Type B pancreatic cell (in vitro differentiated cells): ENCODE results near the gene PDE8A. TPM values are rescaled to one million over a fixed set of nuclear protein-coding genes. Genes with fewer than 3 reads are reported as not detected.

ENCODE experiments used
- DNase-seq: peaks from one replicate; pipeline ENCODE4 v3.0.0; 2021; ENCODE audit warnings: mixed read lengths; ENCODE audit not compliant: unreplicated experiment; ENCODE audit errors: extremely low spot score
- H3K27ac Mint-ChIP-seq: 2 replicates; pipeline ENCODE4 v1.8.0; 2021; ENCODE audit warnings: mild to moderate bottlenecking, mixed read lengths
- H3K27me3 Mint-ChIP-seq: 2 replicates; pipeline ENCODE4 v1.8.0; 2021; ENCODE audit warnings: mixed read lengths
- H3K36me3 Mint-ChIP-seq: 2 replicates; pipeline ENCODE4 v1.8.0; 2021; ENCODE audit warnings: mixed read lengths
- H3K4me1 Mint-ChIP-seq: one replicate; pipeline ENCODE4 v1.8.0; 2021; ENCODE audit warnings: mixed read lengths; ENCODE audit not compliant: unreplicated experiment
- H3K4me3 Mint-ChIP-seq: 2 replicates; pipeline ENCODE4 v1.8.0; 2021; ENCODE audit warnings: mild to moderate bottlenecking, mixed read lengths
- H3K9me3 Mint-ChIP-seq: 2 replicates; pipeline ENCODE4 v1.8.0; 2021; ENCODE audit warnings: mixed read lengths
- CTCF ChIP-seq: fragments of 200-600 bp; sonication (generic); conservative IDR thresholded peaks from 2 replicates; pipeline ENCODE4 v1.5.0; 2021; ENCODE audit warnings: antibody characterized with exemption, mild to moderate bottlenecking
- total RNA-seq: library from RNA; stranded (reverse); gene quantifications from 2 replicates; pipeline ENCODE4 v1.2.1, GENCODE V29; 2021; ENCODE audit warnings: low replicate concordance

Gene PDE8A
- total RNA-seq, 1 donor from 2014 or later, result 22.8 TPM

GRCh38 chr15:85118173-85118572 lies 136.5 kb downstream of the PDE8A start:
- DNase-seq, result no peak
- peaks cover 4% of the 10 kb centered on the region for H3K4me1 Mint-ChIP-seq
- H3K9me3 Mint-ChIP-seq, result no peaks in the 10 kb centered on the region
- peaks cover 29% of the 10 kb centered on the region for H3K36me3 Mint-ChIP-seq
- H3K27me3 Mint-ChIP-seq, result no peaks in the 10 kb centered on the region
- H3K4me3 Mint-ChIP-seq, result no peak overlapping the region
- TF ChIP-seq CTCF, result no peak
- no peak overlapping the region for H3K27ac Mint-ChIP-seq

- H3K27me3 Mint-ChIP-seq, result no peaks in the 10 kb centered on the region
- no peaks in the 10 kb centered on the region for H3K9me3 Mint-ChIP-seq
- no peak for TF ChIP-seq CTCF
- DNase-seq, result no peak
- H3K36me3 Mint-ChIP-seq, result peaks cover 29% of the 10 kb centered on the region
- H3K4me1 Mint-ChIP-seq, result peaks cover 4% of the 10 kb centered on the region
- H3K4me3 Mint-ChIP-seq, result no peak overlapping the region
- H3K27ac Mint-ChIP-seq, result no peak overlapping the region
Observed at GRCh38 chr15:85118581-85118980, 136.9 kb downstream of the PDE8A start.

GRCh38 chr15:85120351-85121113 lies 138.9 kb downstream of the PDE8A start:
- no peak for TF ChIP-seq CTCF
- Mint-ChIP-seq H3K9me3 (no peaks in the 10 kb centered on the region), H3K27me3 (no peaks in the 10 kb centered on the region), H3K27ac (no peak overlapping the region), H3K36me3 (peaks cover 27% of the 10 kb centered on the region), H3K4me3 (no peak overlapping the region), H3K4me1 (peaks cover 4% of the 10 kb centered on the region)
- no peak for DNase-seq

DNA sequence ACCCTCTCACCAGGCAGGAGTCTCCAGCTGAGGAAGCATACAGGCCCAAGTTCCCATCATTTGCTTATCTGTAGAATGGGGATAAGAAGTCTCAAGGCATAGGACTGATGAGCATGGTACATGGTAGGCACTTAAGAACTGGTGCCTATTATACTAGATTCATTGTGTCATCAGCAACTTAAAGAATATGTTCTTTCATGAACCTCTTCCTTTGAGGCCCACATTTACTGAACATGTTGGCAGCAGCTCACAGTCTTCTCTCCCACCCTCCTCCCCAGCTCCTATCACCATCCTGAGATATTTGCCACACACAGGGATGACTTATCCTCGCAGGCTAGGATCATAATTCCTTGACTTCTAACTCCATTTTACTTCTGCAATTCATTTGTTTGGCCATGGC lies 142.5 kb downstream of the PDE8A start:
- Mint-ChIP-seq H3K27me3 (no peaks in the 10 kb centered on the region), H3K27ac (no peak overlapping the region), H3K4me3 (no peak overlapping the region), H3K36me3 (peaks cover 30% of the 10 kb centered on the region), H3K4me1 (peaks cover 4% of the 10 kb centered on the region), H3K9me3 (no peaks in the 10 kb centered on the region)
- no peak for DNase-seq
- no peak for TF ChIP-seq CTCF

DNA sequence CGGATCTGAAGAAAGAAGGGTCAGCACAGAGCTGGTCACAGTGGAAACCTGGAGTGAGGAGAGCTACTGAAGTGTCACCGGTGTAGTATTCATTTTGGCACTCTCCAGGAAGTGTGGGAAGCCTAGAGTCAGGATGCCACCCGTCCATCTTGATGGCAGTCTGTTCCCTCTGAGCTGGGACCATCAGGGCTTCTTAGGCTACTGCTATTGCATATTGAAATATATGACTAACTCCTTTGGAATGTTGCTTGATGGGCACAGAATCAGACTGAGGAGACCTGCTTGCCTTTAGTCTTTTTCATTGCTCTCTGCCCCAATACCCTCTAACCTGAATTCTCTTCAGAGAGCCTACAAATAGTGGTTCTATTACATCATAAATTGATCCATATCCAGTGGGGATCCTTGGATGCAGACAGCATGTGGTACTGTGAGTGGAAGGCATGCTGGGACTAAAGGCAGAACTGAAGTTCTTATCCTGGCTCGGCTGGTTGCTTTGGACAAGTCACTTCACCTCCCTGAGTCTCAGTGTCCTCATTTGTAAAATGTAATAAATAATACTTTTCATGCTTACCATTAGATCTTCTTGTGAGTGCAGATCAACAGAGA lies 143.5 kb downstream of the PDE8A start:
- TF ChIP-seq CTCF, result no peak
- H3K27me3 Mint-ChIP-seq, result no peaks in the 10 kb centered on the region
- H3K27ac Mint-ChIP-seq, result no peak overlapping the region
- no peak for DNase-seq
- no peak overlapping the region for H3K4me3 Mint-ChIP-seq
- H3K9me3 Mint-ChIP-seq, result no peaks in the 10 kb centered on the region
- peaks cover 4% of the 10 kb centered on the region for H3K4me1 Mint-ChIP-seq
- peaks cover 40% of the 10 kb centered on the region for H3K36me3 Mint-ChIP-seq
